Calu3 (cell line): ENCODE data around the gene SCN2B. TPM values are rescaled to one million over a fixed set of nuclear protein-coding genes. Genes with fewer than 3 reads are reported as not detected.

Source experiments
- BruUV-seq: library from RNA; stranded (reverse); fragments of 400-500 nt; replicated peaks from 2 replicates; lab custom pipeline; 2021; lab: Mats Ljungman, UMichigan
- CTCF ChIA-PET: fragments of 300-600 bp; sonication (Branson Sonifier 250); formaldehyde crosslinking; loops from one replicate; lab custom pipeline; 2022; ENCODE audit warnings: antibody characterized with exemption; lab: Charles Lee
- DNase-seq: peaks from one replicate; pipeline ENCODE4 v3.0.0; 2022
- H3K27ac Mint-ChIP-seq: one replicate; pipeline ENCODE4 v1.8.0; 2022; ENCODE audit warnings: mixed read lengths; ENCODE audit not compliant: unreplicated experiment
- H3K27me3 Mint-ChIP-seq: one replicate; pipeline ENCODE4 v1.8.0; 2022; ENCODE audit warnings: mixed read lengths; ENCODE audit not compliant: unreplicated experiment
- H3K36me3 Mint-ChIP-seq: one replicate; pipeline ENCODE4 v1.8.0; 2022; ENCODE audit warnings: mild to moderate bottlenecking, moderate library complexity, mixed read lengths; ENCODE audit not compliant: insufficient read depth, unreplicated experiment
- H3K4me1 Mint-ChIP-seq: one replicate; pipeline ENCODE4 v1.8.0; 2022; ENCODE audit warnings: mild to moderate bottlenecking, low read depth, mixed read lengths; ENCODE audit not compliant: unreplicated experiment
- H3K4me3 Mint-ChIP-seq: one replicate; pipeline ENCODE4 v1.8.0; 2022; ENCODE audit warnings: mild to moderate bottlenecking, low read depth, moderate library complexity, mixed read lengths; ENCODE audit not compliant: unreplicated experiment
- H3K9me3 Mint-ChIP-seq: one replicate; pipeline ENCODE4 v1.8.0; 2022; ENCODE audit warnings: low read depth, mixed read lengths; ENCODE audit not compliant: unreplicated experiment
- CTCF ChIP-seq: fragments of 200-600 bp; IDR thresholded peaks from one replicate; pipeline ENCODE4 v1.8.0; 2022; ENCODE audit warnings: antibody characterized with exemption; ENCODE audit not compliant: unreplicated experiment
- intact Hi-C: fragments of 100-400 bp; cut with micrococcal nuclease; formaldehyde crosslinking; loops from one replicate; pipeline ENCODE4 v1.10.0; 2022; ENCODE audit not compliant: unreplicated experiment
- total RNA-seq: library from RNA; stranded (reverse); gene quantifications from 2 replicates; pipeline ENCODE4 v1.2.3, GENCODE V29; 2022

Gene SCN2B
- total RNA-seq, 1 experiment from 2014 or later: not detected

- H3K4me3 Mint-ChIP-seq: no peak overlapping the region
- DNase-seq: no peak
- H3K27ac Mint-ChIP-seq: no peak overlapping the region
- peaks cover 54% of the 10 kb centered on the region for H3K27me3 Mint-ChIP-seq
- no TSS peak for BruUV-seq
- no peaks in the 10 kb centered on the region for H3K9me3 Mint-ChIP-seq
- H3K36me3 Mint-ChIP-seq: peaks cover 12% of the 10 kb centered on the region
- intact Hi-C loops: no loop called here
- H3K4me1 Mint-ChIP-seq: peaks cover 2% of the 10 kb centered on the region
- no peak for TF ChIP-seq CTCF
- CTCF ChIA-PET: no interaction called here
Observed at GRCh38 chr11:118148240-118148639, 28.2 kb downstream of the SCN2B start.

- Mint-ChIP-seq H3K27me3 (peaks cover 54% of the 10 kb centered on the region), H3K36me3 (peaks cover 12% of the 10 kb centered on the region), H3K9me3 (no peaks in the 10 kb centered on the region), H3K4me1 (peaks cover 9% of the 10 kb centered on the region), H3K27ac (no peak overlapping the region), H3K4me3 (no peak overlapping the region)
- no peak for DNase-seq
- CTCF ChIA-PET: no interaction called here
- no peak for TF ChIP-seq CTCF
- intact Hi-C loops: no loop called here
- BruUV-seq: no TSS peak
Observed at GRCh38 chr11:118147502-118147901, 28.9 kb downstream of the SCN2B start.

GRCh38 chr11:118146554-118146953 lies 29.9 kb downstream of the SCN2B start:
- CTCF ChIA-PET: no interaction called here
- no peak for DNase-seq
- peaks cover 12% of the 10 kb centered on the region for H3K36me3 Mint-ChIP-seq

GRCh38 chr11:118145285-118146227 lies 30.9 kb downstream of the SCN2B start:
- no peaks in the 10 kb centered on the region for H3K9me3 Mint-ChIP-seq
- CTCF ChIA-PET: no interaction called here
- no peak overlapping the region for H3K27ac Mint-ChIP-seq
- peak; percentile 73 for TF ChIP-seq CTCF
- peak overlapping the region; percentile 81 for H3K4me3 Mint-ChIP-seq
- BruUV-seq: no TSS peak
- intact Hi-C loops: loop anchor here (1.0 kb wide), 2 partner anchors 26 to 146 kb away; no protein-coding TSS in a partner anchor
- peaks cover 61% of the 10 kb centered on the region for H3K27me3 Mint-ChIP-seq
- H3K36me3 Mint-ChIP-seq: peaks cover 12% of the 10 kb centered on the region
- DNase-seq: peak; percentile 91
- H3K4me1 Mint-ChIP-seq: peaks cover 9% of the 10 kb centered on the region

More at GRCh38 chr11:118146554-118146953, 29.9 kb downstream of the SCN2B start:
- TF ChIP-seq CTCF: no peak
- intact Hi-C loops: no loop called here
- H3K9me3 Mint-ChIP-seq: no peaks in the 10 kb centered on the region
- peaks cover 60% of the 10 kb centered on the region for H3K27me3 Mint-ChIP-seq
- peak overlapping the region; percentile 81 for H3K4me3 Mint-ChIP-seq
- no TSS peak for BruUV-seq
- peaks cover 9% of the 10 kb centered on the region for H3K4me1 Mint-ChIP-seq
- no peak overlapping the region for H3K27ac Mint-ChIP-seq
